Measurements from ENCODE around the gene SCN2B.
A peak's percentile ranks its signal among the peaks of the same experiment; 100 is the strongest.

Gene SCN2B

GRCh38 chr11:118152552-118153471, 23.6 kb downstream of the SCN2B start, which contains the start of gene SCN4B (continued):
- TF ChIP-seq ZNF24 (tag by site-specific recombination; IDR thresholded peaks at IDR 0.05), result no peak
- no peak for TF ChIP-seq ZNF654 (tag by site-specific recombination; IDR thresholded peaks at IDR 0.05; ENCODE audit: low read depth)
- no peak for TF ChIP-seq ZNF26 (tag by site-specific recombination; IDR thresholded peaks at IDR 0.05)
- no peak for TF ChIP-seq ZNF560 (tag by site-specific recombination; IDR thresholded peaks at IDR 0.05; ENCODE audit: borderline replicate concordance)
- no peak for TF ChIP-seq ZNF629 (tag by site-specific recombination; IDR thresholded peaks at IDR 0.05)
- no peak for TF ChIP-seq KLF7 (tag by site-specific recombination; IDR thresholded peaks at IDR 0.05; ENCODE audit: borderline replicate concordance)
- TF ChIP-seq ZNF211 (tag by site-specific recombination; IDR thresholded peaks at IDR 0.05; ENCODE audit: low read depth), result no peak
- TF ChIP-seq ZFHX2 (tag by site-specific recombination; conservative IDR thresholded peaks at IDR 0.05), result peak; percentile 55
- TF ChIP-seq, protein P1, sequence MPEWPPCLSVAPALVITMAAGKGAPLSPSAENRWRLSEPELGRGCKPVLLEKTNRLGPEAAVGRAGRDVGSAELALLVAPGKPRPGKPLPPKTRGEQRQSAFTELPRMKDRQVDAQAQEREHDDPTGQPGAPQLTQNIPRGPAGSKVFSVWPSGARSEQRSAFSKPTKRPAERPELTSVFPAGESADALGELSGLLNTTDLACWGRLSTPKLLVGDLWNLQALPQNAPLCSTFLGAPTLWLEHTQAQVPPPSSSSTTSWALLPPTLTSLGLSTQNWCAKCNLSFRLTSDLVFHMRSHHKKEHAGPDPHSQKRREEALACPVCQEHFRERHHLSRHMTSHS (tag by site-specific recombination; IDR thresholded peaks at IDR 0.05), result no peak
- TF ChIP-seq SP2 (tag by site-specific recombination; IDR thresholded peaks at IDR 0.05), result peak; percentile 27; the same call in 1 of the 2 replicates
- no peak for TF ChIP-seq ZNF214 (tag by site-specific recombination; IDR thresholded peaks at IDR 0.05; ENCODE audit: borderline replicate concordance)
- TF ChIP-seq SETDB1 (IDR thresholded peaks at IDR 0.05; ENCODE audit: insufficient read length, low read length), result no peak
- TF ChIP-seq TCF7L2 (IDR thresholded peaks at IDR 0.05; ENCODE audit: borderline replicate concordance, low read depth, low read length), result no peak
- TF ChIP-seq, protein P2, sequence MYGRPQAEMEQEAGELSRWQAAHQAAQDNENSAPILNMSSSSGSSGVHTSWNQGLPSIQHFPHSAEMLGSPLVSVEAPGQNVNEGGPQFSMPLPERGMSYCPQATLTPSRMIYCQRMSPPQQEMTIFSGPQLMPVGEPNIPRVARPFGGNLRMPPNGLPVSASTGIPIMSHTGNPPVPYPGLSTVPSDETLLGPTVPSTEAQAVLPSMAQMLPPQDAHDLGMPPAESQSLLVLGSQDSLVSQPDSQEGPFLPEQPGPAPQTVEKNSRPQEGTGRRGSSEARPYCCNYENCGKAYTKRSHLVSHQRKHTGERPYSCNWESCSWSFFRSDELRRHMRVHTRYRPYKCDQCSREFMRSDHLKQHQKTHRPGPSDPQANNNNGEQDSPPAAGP (tag by site-specific recombination; IDR thresholded peaks at IDR 0.05), result no peak; the same call in 1 of the 2 replicates
- TF ChIP-seq KLF8 (tag by site-specific recombination; IDR thresholded peaks at IDR 0.05), result peak; percentile 38; the same call in 1 of the 2 replicates
- no peak; the same call in 1 of the 2 replicates for TF ChIP-seq ZSCAN30 (tag by site-specific recombination; IDR thresholded peaks at IDR 0.05)
- TF ChIP-seq ZBTB17 (tag by site-specific recombination; IDR thresholded peaks at IDR 0.05), result peak; percentile 76
- peak; percentile 69; the same call in 1 of the 2 replicates for TF ChIP-seq ZBTB44 (tag by site-specific recombination; IDR thresholded peaks at IDR 0.05)
- no peak for TF ChIP-seq ZNF768 (tag by site-specific recombination; IDR thresholded peaks at IDR 0.05)
- no peak for TF ChIP-seq ZNF184 (tag by site-specific recombination; IDR thresholded peaks at IDR 0.05)
- no peak for TF ChIP-seq ZNF138 (tag by site-specific recombination; IDR thresholded peaks at IDR 0.05; ENCODE audit: borderline replicate concordance)
- TF ChIP-seq KLF9 (tag by site-specific recombination; IDR thresholded peaks at IDR 0.05; ENCODE audit: low read depth), result peak; percentile 76
- peak; percentile 53 for TF ChIP-seq ZNF335 (tag by site-specific recombination; conservative IDR thresholded peaks at IDR 0.05)
- TF ChIP-seq ZNF221 (tag by site-specific recombination; IDR thresholded peaks at IDR 0.05; ENCODE audit: borderline replicate concordance), result no peak
- TF ChIP-seq KLF16 (tag by site-specific recombination; IDR thresholded peaks at IDR 0.05), result peak; percentile 39; the same call in 1 of the 2 replicates
- peak; percentile 91 for TF ChIP-seq ZNF341 (tag by site-specific recombination; IDR thresholded peaks at IDR 0.05; ENCODE audit: low read depth)
- no peak for TF ChIP-seq ZSCAN16 (tag by site-specific recombination; IDR thresholded peaks at IDR 0.05)
- TF ChIP-seq ZNF785 (tag by site-specific recombination; IDR thresholded peaks at IDR 0.05), result no peak
- TF ChIP-seq ZNF791 (tag by site-specific recombination; IDR thresholded peaks at IDR 0.05), result no peak
- TF ChIP-seq SCRT1 (tag by site-specific recombination; IDR thresholded peaks at IDR 0.05; ENCODE audit: borderline replicate concordance), result no peak
- no peak for TF ChIP-seq ZNF707 (tag by site-specific recombination; IDR thresholded peaks at IDR 0.05)
- no peak for TF ChIP-seq ZNF544 (tag by site-specific recombination; IDR thresholded peaks at IDR 0.05)
- no peak for TF ChIP-seq ZSCAN4 (tag by site-specific recombination; IDR thresholded peaks at IDR 0.05)
- TF ChIP-seq ZNF658 (tag by site-specific recombination; IDR thresholded peaks at IDR 0.05), result no peak
- no peak for TF ChIP-seq MEIS1 (CRISPR knock-in tag; IDR thresholded peaks at IDR 0.05; ENCODE audit: borderline replicate concordance)

Data from HEK293 (cell line).